BE2C (cell line): ENCODE data around the gene PRR15L.

Source experiments
- DNase-seq: peaks from one replicate; pipeline ENCODE4 v3.0.0-alpha.2; 2020
- H3K27me3 ChIP-seq: fragments of 250-450 bp; sonication (Bioruptor Pico); 2 replicates; pipeline ENCODE4 v1.5.1; 2020; ENCODE audit warnings: mild to moderate bottlenecking
- H3K36me3 ChIP-seq: fragments of 250-450 bp; sonication (Bioruptor Pico); 2 replicates; pipeline ENCODE4 v1.5.1; 2020; ENCODE audit warnings: mild to moderate bottlenecking
- H3K4me1 ChIP-seq: fragments of 250-450 bp; sonication (Bioruptor Pico); 2 replicates; pipeline ENCODE4 v1.5.1; 2020
- H3K4me3 ChIP-seq: 2 replicates; pipeline ENCODE4 v1.5.1; 2011; ENCODE audit warnings: low read depth, low read length
- H3K9me3 ChIP-seq: fragments of 250-450 bp; sonication (Bioruptor Pico); 2 replicates; pipeline ENCODE4 v1.5.1; 2020
- TF ChIP-seq, protein P1 (sequence below): IDR thresholded peaks from 2 replicates; pipeline ENCODE4 v1.5.1; 2012; ENCODE audit warnings: mild to moderate bottlenecking, low read depth, low read length

The PRR15L gene

DNA sequence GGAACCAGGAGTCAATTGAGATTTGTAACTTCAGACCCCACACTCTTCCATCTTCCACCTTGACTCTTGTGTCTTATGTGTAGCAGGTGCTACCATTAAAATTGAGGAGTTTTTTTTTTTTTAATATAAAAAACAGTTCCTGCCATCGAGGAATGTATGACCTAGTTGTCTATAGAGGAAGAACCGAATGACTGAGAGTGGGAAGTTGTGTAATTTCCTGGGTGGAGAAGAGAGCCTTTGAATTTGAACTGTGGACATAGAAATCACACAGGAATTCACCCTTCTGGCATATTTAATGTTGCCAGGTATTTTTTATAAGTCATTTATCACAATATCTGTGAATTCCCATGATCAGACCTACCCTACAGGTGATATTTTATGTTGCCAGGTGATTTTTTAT, 39.7 kb downstream of the PRR15L start:
- Histone ChIP-seq H3K4me1 (no peaks in the 10 kb centered on the region), H3K9me3 (no peaks in the 10 kb centered on the region), H3K27me3 (no peaks in the 10 kb centered on the region), H3K4me3 (no peak overlapping the region), H3K36me3 (peaks cover 11% of the 10 kb centered on the region)
- no peak for DNase-seq
- TF ChIP-seq, protein P1, sequence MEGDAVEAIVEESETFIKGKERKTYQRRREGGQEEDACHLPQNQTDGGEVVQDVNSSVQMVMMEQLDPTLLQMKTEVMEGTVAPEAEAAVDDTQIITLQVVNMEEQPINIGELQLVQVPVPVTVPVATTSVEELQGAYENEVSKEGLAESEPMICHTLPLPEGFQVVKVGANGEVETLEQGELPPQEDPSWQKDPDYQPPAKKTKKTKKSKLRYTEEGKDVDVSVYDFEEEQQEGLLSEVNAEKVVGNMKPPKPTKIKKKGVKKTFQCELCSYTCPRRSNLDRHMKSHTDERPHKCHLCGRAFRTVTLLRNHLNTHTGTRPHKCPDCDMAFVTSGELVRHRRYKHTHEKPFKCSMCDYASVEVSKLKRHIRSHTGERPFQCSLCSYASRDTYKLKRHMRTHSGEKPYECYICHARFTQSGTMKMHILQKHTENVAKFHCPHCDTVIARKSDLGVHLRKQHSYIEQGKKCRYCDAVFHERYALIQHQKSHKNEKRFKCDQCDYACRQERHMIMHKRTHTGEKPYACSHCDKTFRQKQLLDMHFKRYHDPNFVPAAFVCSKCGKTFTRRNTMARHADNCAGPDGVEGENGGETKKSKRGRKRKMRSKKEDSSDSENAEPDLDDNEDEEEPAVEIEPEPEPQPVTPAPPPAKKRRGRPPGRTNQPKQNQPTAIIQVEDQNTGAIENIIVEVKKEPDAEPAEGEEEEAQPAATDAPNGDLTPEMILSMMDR = no peak

GRCh38 chr17:47917581-47917980, 40.1 kb downstream of the PRR15L start:
- no peak for DNase-seq
- Histone ChIP-seq H3K4me1 (no peaks in the 10 kb centered on the region), H3K9me3 (no peaks in the 10 kb centered on the region), H3K4me3 (no peak overlapping the region), H3K36me3 (peaks cover 9% of the 10 kb centered on the region), H3K27me3 (no peaks in the 10 kb centered on the region)
- TF ChIP-seq, protein P1 = no peak

DNA sequence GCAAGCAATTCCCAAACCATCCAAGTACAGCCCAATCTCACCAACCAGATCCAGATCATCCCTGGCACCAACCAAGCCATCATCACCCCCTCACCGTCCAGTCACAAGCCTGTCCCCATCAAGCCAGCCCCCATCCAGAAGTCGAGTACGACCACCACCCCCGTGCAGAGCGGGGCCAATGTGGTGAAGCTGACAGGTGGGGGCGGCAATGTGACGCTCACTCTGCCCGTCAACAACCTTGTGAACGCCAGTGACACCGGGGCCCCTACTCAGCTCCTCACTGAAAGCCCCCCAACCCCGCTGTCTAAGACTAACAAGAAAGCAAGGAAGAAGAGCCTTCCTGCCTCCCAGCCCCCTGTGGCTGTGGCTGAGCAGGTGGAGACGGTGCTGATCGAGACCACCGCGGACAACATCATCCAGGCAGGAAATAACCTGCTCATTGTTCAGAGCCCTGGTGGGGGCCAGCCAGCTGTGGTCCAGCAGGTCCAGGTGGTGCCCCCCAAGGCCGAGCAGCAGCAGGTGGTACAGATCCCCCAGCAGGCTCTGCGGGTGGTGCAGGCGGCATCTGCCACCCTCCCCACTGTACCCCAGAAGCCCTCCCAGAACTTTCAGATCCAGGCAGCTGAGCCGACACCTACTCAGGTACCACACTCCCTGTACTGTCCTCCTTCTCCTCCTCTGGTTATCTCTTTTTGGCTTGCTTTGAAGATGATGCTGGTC, 41.0 kb downstream of the PRR15L start:
- TF ChIP-seq, protein P1 = no peak
- Histone ChIP-seq H3K27me3 (no peaks in the 10 kb centered on the region), H3K36me3 (peaks cover 9% of the 10 kb centered on the region)

DNA sequence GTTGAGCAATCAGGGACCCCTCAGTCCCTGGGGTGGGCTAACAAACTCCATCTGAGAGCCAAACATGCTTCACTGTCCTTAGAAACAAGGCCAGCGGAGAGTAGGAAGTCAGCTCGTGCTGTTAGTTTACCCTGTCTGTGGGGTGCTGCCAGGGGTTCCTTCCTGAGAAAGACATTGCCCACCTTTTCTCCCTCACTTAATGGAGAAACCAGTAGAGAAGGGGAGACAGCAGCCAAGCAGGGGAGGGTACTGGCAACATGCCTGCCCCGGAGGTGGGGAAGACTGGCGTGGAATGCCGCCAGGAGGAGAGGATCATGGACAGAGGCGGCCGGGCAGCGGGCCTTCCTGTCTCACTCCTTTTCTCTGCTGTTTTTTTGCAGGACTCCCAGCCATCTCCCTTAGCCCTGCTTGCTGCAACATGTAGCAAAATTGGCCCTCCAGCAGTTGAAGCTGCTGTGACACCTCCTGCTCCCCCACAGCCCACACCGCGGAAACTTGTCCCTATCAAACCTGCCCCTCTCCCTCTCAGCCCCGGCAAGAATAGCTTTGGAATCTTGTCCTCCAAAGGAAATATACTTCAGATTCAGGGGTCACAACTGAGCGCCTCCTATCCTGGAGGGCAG, 41.8 kb downstream of the PRR15L start:
- DNase-seq = no peak
- TF ChIP-seq, protein P1 = no peak
- H3K9me3 ChIP-seq = no peaks in the 10 kb centered on the region
- no peaks in the 10 kb centered on the region for H3K27me3 ChIP-seq
- H3K36me3 ChIP-seq = peaks cover 9% of the 10 kb centered on the region
- no peak overlapping the region for H3K4me3 ChIP-seq
- no peaks in the 10 kb centered on the region for H3K4me1 ChIP-seq

More for the DNA sequence above, 41.0 kb downstream of the PRR15L start:
- no peaks in the 10 kb centered on the region for H3K4me1 ChIP-seq
- DNase-seq = no peak
- no peaks in the 10 kb centered on the region for H3K9me3 ChIP-seq
- no peak overlapping the region for H3K4me3 ChIP-seq

DNA sequence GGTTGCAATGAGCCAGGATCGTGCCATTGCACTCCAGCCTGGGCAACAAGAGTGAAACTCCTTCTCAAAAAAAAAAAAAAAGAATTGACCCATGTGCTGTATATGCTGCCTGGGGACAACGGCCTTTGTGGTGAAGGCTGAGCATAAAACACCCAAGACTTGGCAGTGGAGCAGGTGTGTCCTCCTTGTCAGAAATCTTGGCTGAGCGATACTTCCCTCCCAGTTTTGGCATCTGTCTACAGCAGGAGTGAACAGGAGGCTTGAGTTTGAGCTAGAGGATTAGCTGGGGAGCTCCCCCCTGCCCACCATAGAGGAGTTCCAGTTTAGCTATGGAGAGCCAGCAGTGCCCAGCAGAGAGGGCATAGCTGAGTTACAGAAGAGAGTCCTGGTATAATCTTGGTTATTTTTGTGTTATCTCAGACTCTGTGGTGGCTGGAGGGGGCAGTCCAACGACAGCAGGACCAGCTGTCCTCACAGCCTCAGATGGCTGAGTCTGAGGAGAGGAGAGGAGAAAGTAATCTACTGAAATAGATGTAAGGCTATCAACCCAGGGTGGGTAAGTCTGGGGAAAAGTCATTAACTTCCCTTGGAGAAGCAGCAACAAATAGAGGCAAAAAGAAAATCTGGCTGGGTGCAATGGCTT, 43.3 kb downstream of the PRR15L start:
- no peaks in the 10 kb centered on the region for H3K9me3 ChIP-seq
- TF ChIP-seq, protein P1 = no peak
- no peak overlapping the region for H3K4me3 ChIP-seq
- H3K4me1 ChIP-seq = no peaks in the 10 kb centered on the region
- peaks cover 9% of the 10 kb centered on the region for H3K36me3 ChIP-seq
- no peak for DNase-seq
- H3K27me3 ChIP-seq = no peaks in the 10 kb centered on the region

DNA sequence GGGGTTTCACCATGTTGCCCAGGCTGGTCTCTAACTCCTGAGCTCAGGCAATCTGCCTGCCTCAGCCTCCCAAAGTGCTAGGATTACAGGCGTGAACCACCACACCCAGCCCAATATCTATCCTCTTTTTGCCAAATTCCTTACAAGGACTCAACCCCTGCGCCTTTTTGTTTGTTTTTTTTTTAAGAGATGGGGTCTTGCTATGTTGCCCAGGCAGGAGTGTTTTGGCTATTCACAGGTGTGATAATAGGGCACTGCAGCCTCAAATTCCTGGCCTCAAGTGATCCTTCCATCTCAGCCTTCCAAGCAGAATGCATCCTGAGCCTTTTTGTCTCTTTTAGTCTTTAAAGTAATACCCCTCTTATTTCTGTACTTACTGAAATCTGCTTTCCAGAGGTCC, 44.6 kb downstream of the PRR15L start:
- Histone ChIP-seq H3K9me3 (no peaks in the 10 kb centered on the region), H3K4me3 (no peak overlapping the region), H3K4me1 (no peaks in the 10 kb centered on the region), H3K36me3 (peaks cover 9% of the 10 kb centered on the region), H3K27me3 (no peaks in the 10 kb centered on the region)
- TF ChIP-seq, protein P1 = no peak
- DNase-seq = no peak
